EL (cell line): ENCODE measurements around the gene LSM6.

Source experiments
- DNase-seq: peaks from one replicate; pipeline ENCODE4 v3.0.0-alpha.2; 2016

LSM6 gene

DNA sequence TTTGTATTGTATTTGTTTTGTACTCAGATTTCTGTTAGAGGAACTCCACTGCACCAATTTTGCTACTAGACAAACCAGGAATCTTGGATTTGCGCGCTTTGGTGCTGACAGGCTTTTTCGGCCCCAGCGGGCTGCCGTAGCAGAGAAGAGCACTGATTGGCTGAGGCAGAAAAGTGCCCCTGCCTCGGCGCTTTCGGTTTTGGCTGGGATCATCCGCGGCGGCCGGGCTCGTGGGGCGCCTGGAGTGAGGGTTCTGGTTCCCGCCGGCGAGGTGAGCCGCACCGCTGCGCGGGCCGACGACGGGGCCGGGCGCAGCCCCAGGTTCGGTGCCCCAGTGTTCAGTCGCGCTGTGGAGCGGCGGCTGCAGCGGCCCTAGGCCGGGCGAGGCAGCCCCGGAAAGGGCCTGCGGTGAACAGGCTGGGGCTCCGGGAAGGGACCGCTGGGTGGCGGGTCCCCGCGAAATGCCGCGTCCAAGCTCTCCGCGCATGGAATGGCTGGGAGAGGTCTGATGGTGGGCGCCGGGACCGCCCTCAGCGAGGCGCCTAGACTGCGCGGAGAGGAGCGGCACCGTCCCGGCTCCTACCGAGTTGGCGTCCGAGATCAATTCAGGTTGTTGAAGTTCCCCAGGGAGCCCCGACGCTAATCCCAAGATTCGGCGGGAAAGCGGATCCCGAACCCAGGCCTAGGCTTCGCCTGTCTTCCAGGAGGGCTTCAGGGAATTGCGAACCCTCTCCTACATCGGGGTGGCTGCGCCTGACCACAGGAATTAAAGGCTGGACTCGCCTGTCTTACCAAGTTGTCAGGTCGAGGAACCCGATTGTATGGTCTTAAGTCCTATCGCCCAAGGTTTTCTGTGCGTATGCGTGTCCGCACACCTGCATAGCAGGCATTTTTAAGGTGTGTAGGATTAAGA lies at the start of gene LSM6:
Gene LSM6, plus strand, starts transcription at position 178 of the 913 bp plus-strand sequence. CDS start 7,204 bp downstream, outside the sequence.
- peak; percentile 87 for DNase-seq

DNA sequence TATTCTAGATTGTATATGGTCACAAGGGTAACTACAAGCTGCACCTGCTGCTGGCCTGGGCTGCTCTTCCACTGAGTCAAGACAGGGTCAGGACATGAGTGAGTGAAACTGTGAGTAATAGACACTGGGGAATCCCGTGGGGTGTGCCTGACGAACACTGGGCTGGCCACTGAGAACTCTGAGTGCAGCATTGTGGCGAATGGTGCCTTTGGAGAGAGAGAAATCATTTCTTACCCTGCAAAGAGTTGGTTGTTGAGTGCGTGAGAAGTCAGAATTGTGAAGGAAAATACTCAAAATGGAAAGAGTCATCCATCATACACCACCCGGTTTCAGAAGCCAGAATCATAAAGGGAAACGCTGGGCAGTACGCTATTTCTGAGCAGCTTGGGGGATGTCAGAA lies 43.1 kb upstream of the LSM6 start:
- peak; percentile 18 for DNase-seq

DNA sequence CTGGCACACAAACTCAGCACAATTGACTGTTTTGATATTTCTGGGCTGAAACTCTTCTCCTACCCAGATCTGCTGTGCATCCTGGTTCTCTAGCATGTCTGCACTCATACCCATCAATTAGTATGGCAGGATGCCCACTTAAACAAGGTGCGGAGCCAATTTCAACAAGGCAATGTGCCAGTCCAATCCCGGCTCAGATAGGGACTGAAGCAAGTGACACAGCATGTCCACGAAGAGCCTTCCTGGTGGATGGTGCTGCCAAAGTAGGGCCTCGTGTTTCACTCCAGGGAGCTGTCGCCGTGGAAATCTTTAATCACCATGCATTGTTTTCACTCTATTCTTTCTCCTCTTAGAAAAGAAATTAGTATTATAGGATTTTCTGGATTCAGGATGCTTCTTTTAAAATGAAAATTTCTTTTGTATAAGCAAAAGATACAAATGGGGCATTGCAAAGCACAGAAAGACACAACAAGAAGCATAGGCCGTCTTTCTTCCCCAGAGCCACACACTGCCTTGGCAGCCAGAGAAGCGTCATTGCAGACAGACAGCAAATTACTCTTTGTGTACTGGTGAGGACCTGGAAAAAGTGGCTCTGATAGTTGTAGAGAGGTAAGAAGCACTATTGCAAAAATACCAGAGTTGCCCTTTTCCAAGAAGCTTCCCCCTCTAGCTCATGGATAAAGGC lies 40.6 kb upstream of the LSM6 start:
- DNase-seq = no peak

DNA sequence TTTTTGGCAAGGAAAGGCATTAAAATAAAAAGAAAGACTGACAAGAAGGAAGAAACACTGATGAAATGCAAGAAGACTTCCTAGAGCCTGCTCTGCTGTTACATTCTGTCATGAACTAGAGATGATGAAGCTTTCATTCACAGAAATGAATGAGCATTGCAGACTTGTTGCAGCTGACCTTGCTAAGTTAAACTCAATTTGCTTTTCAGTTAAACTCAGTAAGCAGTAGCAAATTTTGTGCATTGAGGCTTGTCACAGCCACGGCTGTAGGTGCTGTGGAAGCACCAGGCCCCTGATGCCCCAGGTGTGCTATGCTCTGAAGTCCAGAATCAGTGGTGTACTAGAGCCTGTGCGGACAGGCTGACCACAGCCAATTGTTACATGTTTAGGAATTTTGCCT lies 39.6 kb upstream of the LSM6 start:
- no peak for DNase-seq

DNA sequence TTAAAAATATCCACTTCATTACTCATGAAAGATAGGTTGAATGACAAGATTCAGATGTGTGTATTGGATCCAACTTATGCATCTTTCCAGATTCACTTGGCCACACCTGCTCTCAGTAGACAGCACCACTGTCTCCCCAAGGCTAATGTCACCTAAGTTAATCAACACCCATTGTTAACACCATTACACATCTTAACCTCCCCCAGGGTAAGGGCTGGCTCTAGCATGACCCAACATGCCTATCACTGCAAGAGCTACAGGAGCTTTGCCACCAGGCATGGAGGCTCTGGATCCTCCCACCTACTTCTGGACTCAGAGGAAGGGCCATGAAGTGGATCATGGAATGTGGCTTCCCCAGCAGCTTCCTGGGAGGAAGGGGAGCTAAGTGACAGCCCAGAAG lies 32.8 kb upstream of the LSM6 start:
- DNase-seq = no peak

GRCh38 chr4:146143888-146144287 lies 31.6 kb upstream of the LSM6 start:
- DNase-seq = no peak

GRCh38 chr4:146146918-146147317 lies 28.6 kb upstream of the LSM6 start:
- no peak for DNase-seq

DNA sequence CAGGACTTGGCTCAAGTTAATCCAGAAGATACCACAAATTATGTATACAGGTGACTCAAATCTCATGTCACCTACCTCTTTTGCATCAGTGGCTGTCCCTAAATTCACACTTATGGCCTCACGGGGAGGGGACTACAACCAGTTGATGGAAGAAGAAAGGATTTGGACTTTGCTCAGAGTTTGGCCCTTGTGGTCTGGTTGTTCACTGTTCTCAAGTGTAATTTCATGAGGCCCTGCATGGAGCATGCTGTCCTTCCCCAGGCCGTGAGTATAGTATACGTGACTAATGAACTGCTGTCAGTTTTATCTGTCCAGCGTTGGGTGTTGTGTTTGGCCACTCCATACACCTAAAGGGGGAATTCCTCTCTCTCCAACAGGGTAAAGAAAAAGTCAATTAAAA lies 27.5 kb upstream of the LSM6 start:
- DNase-seq = no peak

DNA sequence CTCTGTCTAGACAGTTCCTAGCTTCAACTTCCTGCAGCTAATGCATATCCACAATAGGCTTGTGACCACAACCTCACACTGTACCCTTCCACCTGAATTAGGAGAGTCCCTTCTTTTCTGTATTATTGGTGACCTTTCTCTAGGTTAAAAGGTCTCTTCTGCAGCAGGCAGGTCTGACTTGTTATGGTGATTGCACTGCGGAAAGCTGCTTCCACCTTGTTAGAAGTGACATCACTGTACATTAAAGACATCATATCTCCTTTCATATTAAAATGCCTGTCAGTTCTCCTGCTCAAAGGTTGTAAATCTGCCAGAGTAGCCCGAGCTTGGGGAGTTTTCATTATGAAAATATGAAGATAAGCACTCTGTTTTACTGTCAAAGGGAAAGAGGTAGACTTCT lies 21.5 kb upstream of the LSM6 start:
- no peak for DNase-seq

DNA sequence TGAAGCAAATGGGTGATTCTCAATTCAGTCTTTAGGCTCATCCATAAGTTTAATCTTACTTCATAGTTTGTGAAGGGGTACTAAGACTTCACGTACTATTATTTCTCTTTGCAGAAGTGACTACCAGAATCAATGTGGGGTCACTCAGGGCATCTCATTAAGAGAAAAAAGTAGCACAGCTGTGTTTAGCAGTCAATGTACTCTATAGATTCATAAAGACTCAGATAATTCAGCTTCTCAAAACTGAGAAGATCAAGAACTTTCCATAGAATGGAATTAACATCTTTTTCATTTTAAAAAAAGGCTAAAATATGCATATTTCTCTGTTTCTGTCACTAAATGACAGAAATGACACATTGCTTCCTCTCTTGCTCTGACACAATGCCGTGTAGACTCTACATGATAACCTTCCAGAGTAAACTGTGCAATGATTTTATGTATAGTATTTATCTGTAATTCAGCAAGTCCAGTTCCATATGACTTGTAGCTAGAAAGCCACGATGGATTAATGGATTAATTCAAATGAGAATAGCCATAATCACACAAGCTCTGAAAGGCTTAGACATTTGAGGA lies 20.3 kb upstream of the LSM6 start:
- no peak for DNase-seq

GRCh38 chr4:146158036-146158745 lies 17.3 kb upstream of the LSM6 start:
- DNase-seq = no peak

DNA sequence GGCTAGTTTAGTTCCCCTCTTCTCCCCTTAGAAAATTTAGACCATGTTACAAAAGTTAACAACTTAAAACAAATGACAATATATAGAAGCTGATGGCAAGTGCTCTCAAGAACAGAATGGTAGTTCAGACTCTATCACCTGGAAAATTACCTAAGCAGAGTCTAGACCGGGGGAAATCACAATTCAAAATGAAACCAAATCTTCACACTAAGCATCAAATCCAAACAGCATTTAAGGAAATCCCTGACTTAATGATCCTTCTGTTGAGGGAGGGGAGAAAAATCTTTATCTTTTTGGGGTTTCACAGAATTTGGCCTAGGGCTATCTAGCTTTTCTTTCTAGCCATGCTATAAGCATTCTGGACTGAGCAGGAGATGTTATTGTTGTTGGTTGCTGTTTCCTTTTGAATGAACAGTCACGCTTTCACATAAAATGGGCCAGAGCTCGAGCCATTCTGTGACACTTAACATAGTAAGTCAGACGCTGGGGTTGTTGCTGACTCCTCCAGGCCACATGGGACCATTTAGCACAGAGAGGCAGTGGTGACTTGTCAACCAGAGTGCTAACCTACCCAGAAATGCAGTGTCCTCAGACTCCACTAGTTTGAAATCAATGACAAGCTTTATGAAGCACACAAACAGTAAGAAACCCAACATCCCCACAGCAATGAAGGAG lies 16.0 kb upstream of the LSM6 start:
- DNase-seq = peak; percentile 3

DNA sequence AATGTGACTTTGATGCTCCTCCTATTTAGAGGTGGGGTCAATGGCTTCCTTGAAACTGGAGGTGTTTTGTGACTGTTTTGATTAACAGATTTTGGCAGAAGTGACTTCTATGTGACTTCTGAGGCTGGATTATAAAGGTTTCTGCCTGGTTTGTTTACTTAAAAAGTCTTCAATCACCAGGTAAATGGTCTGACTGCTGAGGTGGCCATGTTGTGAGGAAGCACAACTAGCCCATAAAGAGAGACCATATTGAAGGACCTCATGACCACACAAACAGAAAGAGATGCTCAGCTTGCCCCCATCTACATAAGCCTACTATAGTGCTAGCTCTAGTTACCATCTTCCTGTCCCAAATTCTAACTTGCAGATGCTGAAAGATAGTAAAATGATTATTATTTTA lies 14.3 kb upstream of the LSM6 start:
- DNase-seq = no peak

DNA sequence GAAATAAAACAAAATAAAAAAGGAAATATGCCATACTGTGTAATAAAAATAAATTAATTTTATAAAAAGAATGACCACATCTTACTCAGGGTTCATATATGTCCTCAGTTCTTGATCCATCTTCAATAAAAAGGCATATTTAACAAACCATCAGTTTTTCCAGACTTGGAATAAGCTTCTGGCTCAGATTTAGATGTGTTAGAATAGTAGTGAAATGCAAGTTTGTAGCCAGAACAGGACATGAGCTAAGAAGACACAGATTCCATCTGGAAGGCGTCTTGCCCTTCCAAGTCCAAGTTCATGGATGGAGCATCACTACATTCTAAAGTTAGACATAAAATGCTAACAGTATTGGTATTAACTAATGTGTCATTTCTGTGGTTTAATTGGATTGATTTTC lies 10.3 kb upstream of the LSM6 start:
- no peak for DNase-seq

- DNase-seq = peak; percentile 82
These were observed 9.7 kb upstream of the LSM6 start for GRCh38 chr4:146165840-146166239.

DNA sequence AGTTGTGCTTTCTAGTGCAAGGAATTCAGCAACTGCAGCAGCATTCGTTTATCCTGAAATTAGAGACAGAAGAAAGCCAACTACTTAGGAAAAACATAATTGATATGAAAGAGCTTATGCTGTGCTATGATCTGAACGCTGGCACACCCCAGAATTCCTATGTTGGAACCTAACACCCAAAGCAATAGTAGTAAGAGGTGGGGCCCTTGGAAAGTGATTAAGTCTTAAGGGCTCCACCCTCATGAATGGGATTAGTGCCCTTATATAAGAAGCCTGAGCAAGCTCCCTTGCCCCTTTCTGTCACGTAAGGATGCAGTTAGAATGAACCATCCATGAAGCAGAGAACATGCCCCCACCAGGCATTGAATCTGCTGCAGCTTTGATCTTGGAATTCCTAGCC lies 5.4 kb upstream of the LSM6 start:
- DNase-seq = no peak

- DNase-seq = no peak
These were observed 1.4 kb downstream of the LSM6 start for GRCh38 chr4:146176891-146177290.

- DNase-seq = no peak
These were observed 2.6 kb downstream of the LSM6 start for GRCh38 chr4:146178126-146178525.

DNA sequence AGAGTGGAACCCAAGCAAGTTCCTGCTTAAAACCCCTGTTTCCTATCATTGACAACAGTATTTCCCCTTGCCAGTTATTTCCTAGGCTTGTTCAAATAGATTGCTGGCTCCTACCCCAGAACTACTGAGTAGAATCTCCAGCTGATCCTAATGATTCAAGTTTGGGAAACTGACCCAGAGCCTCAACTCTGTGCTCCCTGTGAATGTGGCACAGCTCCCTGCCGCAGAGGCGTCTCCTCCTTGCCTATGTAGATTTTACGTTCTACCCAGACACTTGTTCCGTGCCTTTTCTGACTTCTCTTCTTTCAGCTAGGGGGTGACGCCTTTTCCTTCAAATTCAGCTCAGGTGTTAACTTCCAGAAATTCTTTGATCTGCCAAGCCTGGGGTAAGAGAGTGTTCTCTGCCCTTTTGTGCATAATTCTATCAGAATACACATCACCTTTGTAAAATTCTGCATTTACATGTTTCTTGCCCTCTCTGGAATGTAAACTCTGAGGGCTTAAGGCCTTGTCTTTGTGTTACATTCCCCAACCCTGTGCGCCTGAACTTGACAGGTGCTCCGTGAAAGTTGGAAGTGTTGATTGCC lies 4.4 kb downstream of the LSM6 start:
- DNase-seq = no peak

DNA sequence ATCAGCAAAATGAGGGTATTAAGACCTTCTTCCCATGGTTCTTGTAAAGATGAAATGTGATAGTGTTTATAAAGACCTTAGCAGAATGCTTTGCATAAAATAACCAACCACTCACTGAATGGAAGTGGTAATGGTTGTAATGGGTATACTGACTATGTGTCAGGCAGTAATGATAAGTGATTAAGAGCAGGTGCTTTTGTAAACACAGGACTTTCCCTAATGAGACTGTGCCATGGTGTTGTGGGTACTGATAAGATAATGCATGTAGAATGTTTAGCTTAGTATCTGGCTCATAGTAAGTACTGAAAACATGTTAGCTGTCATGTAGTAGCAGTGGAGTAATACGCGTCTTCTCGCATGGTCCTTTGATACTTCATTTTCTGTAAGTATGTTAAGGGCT lies 6.9 kb downstream of the LSM6 start:
- DNase-seq = no peak

DNA sequence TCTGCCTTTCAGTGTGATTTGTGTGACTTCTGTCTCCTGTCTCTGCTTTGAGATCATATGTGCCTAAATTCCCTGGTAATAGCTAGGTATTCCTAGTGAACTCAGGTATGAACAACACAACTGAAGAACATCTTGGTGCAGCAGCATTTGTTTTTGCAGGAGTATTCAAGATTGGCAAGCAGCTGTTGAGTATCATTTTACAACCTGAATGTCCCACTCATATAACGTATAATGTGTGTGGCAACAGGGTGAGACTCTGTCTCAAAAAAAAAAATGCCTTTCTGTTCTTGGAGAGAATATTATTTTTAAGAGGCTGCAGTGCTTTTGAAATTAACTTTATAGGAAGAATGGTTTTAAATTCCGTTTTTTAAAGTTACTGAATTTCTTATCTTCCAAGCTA lies 7.7 kb downstream of the LSM6 start:
- no peak for DNase-seq

DNA sequence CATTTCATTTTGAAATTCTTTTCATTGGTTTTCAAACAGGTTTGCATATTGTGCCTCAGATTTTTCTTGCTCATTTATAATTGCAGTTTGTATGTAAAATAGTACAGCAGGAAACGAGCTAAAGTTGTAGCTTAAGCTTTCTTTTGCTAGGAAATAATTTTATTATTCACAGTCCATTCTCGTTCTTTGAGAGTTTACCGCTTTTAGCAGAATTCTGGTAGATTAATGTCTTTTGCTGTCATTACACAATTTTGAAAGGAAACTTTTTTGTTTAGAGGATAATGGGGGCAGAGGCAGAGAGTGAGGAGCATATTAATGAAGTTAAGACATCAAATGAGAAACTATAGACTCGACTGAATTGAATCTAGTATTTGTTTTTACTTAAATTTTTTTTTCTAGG lies 10.5 kb downstream of the LSM6 start:
- no peak for DNase-seq
